Kasumi-1 (cell line): Measurements from ENCODE around the gene PTAFR.

ENCODE experiments used
- DNase-seq, 2 experiments: peaks; one replicate each; lab custom pipeline; 2025; lab: John Stamatoyannopoulos, UW

Gene PTAFR

GRCh38 chr1:28175955-28176485 lies 470 bp downstream of the PTAFR start:
- DNase-seq, result no peak

GRCh38 chr1:28173980-28174297 lies 2.6 kb downstream of the PTAFR start:
- DNase-seq, result no peak

- no peak for DNase-seq
Observed at GRCh38 chr1:28173151-28173979, 3.1 kb downstream of the PTAFR start.

GRCh38 chr1:28172713-28173150 lies 3.8 kb downstream of the PTAFR start:
- peak; percentile 61 to 75 for DNase-seq

DNA sequence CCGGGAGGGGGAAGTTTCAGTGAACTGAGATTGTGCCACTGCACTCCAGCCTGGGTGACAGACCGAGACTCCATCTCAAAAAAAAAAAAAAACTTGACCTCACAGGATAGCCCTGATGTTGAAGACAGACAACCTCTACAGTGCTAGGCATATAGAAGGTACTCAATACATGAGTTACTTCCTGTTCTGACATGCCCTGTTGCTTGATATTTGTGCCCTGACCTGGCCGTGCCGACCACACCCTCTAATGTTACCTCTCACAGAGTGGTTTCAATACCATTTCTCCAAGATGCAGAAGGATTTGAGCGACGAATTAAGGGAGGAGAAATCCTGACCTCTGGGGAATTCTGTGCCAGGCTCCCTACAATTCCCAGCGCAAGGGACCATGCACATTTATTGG lies 5.2 kb downstream of the PTAFR start:
- no peak for DNase-seq

- DNase-seq, result no peak
Observed at GRCh38 chr1:28170001-28170596, 6.4 kb downstream of the PTAFR start.

DNA sequence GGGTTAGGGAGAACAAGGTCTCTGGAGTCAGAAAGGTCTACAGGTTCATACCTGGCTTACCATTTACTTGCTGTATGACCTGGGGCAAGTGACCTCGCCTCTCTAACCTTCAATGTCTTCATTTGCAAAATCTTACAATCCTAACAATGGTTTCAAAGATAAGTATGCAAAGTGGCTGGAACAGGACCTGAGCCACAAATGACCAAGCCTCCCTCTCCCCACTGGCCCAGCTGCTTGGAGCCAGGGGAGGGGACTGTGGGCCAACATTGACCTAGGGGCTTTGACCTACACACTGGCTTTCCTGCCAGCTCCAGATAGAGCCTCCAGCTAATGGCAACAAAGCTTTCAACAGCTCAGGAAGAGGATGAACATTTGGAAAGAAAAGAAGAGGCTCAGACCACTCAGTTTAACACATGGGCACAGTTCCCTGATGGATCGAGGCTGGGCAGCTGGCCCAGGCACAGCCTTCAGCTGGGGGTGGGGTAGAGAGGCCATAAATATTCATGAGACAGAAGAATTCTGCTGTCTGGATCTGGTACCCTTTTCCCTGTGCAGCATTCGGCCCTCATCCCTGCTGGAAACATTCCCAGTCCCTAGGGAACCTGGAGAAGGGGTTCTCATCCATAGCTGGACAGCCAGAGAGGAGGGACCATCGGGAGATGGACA lies 12.9 kb downstream of the PTAFR start:
- DNase-seq, result no peak

- no peak for DNase-seq
Observed at GRCh38 chr1:28162151-28162550, 14.3 kb downstream of the PTAFR start.

DNA sequence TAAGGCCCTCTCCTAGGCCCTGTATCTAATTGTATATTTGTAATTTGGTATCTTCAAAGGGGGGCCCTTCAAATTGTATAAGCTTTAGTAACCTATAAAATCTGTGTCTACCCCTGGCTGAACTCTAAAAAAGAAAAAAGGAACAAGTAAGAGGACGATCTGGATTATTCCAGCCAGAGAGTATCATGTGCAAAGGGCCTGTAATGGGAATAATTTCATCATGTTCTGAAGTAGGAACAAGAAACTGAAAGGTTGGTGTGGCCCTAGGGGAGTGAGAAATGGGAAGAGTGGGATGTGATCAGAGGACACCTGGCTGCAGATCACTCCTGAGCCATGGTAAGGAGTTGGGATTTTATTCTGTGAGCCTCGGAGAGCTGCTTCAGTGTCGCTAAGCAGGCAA lies 14.7 kb downstream of the PTAFR start:
- DNase-seq, result no peak

DNA sequence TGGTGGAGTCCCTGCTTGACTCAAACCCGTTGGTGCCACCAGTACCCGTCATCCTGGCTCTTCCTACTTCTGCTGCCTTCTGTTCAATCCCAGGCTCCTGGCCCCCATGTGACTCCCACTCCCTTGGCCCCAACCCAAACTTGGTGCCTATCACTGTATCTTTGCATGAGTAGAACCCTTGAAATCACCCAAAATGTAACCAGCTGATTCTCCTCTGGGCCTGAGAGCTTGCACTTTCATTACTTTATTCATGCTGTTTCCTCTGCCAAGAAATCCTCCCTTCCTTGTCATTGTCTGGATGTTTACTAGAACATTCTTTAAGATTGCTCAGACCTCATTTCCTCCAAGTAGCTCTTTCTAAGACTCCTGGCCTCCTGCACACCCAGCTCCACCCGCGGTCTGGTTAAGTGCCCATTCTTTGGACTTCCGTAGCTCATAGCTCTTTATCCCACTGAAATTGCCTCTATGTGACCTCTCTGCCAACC lies 15.7 kb downstream of the PTAFR start:
- no peak for DNase-seq

- no peak for DNase-seq
Observed at GRCh38 chr1:28159680-28160079, 16.8 kb downstream of the PTAFR start.

DNA sequence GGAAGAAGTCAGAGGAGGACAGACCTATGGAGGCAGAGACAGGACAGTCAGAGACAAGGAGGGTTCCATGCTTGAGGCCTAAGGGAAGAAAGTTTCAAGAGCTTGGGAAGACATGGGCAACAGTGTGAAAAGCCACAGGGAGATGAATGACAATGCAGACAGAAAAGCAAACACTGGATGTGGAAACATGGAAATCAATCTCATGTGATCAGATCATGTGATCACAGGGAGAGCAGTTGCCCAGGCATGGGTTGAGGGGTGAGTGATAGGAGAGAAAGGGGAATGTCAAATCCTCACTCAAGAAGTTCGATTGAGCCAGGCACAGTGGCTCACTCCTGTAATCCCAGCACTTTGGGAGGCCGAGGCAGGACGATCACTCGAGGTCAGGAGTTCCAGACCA lies 17.2 kb downstream of the PTAFR start:
- DNase-seq, result no peak

GRCh38 chr1:28157894-28158293 lies 18.6 kb downstream of the PTAFR start:
- no peak for DNase-seq

GRCh38 chr1:28156821-28157220 lies 19.7 kb downstream of the PTAFR start:
- DNase-seq, result no peak

DNA sequence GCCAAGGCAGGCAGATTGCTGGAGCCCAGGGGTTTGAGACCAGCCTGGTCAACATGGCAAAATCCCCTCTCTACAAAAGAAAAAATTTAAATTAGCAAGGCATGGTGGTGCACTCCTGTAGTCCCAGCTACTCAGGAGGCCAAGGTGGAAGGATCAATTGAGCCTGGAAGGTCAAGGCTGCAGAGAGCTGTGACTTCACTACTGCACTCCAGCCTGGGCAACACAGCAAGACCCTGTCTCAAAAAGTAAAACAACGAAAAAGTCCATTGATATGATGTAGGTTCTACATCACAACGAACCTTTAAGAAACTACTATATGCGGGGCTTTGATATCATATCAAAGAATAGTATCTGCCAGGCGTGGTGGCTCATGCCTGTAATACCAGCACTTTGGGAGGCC lies 20.9 kb downstream of the PTAFR start:
- no peak for DNase-seq

DNA sequence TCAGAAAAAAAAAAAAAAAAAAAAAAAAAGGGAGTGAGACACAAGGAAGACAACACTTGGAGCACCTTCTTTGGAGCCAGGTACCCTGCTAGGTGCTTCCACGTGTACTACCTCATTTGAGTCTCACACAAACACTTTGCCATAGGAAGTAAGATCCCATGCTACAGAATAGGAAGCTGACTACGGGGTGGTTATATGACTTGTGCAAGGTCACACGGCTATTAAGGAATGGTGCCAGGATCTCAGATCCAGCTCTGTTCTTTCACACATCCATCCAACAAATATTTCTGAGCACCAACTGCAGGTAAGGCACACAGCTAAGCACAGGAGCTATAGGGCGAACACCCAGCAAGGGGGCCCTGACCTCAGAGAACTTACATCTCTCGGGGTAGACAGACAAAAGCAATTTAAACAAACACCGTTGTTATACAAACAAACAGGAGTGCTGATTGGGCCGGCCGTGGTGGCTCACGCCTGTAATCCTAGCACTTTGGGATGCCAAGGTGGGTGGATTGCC lies 22.4 kb downstream of the PTAFR start:
- no peak for DNase-seq

- no peak for DNase-seq
Observed at GRCh38 chr1:28150125-28150780, 26.2 kb downstream of the PTAFR start.

DNA sequence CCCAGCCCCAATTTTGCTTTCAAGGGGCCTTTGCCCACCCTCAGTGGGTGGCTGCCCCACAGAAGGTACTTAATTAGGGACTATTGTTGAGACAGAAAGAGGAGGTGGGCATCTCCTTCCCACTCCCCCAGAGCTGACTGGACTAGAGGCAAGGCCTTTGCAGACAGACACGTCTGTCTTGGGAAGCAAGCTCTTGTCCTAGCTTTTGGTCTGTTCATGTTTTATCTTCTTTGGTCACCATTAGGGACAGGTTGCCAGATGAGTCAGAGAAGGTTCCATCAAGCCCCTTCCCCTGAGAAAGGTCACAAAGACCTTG lies 27.7 kb downstream of the PTAFR start:
- no peak for DNase-seq

DNA sequence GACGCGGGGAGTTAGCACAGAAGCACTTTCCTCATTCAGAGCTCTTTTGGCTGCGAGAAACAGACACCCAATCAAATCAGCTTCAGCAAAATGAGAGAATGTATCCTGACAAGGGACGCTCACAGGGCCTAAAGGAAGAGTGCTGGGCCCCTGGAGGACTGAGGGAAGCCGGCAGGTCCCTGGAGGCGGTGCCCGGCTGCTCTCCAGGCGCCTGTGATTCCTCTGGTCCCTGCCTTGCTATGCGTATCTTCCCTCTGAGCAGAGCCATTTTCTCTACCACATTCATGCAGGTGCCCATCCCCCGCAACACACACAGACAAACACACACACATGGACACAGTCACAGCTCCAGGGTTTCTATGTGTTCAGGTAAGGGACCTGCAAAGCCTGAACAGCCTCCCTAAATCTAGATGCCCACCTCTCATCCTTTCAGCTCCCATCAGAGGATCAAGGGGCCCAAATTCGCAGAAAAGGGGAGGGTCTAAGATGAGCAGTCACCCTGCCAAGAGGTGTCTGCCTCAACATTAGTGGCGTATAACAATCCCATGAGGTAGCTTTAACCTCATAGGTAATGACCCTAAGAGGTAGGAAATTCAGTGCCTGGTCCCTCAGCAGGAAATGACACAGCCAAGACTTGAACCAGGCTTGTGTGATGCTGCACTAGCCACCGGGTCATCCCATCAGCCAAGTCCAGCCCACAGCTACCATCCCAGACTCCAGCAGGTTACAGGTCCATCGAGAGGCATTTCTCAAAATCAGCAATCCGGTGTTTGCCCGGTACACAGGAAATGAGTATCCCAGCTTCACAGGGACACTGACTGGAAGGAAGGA lies 29.0 kb downstream of the PTAFR start:
- DNase-seq, result no peak

DNA sequence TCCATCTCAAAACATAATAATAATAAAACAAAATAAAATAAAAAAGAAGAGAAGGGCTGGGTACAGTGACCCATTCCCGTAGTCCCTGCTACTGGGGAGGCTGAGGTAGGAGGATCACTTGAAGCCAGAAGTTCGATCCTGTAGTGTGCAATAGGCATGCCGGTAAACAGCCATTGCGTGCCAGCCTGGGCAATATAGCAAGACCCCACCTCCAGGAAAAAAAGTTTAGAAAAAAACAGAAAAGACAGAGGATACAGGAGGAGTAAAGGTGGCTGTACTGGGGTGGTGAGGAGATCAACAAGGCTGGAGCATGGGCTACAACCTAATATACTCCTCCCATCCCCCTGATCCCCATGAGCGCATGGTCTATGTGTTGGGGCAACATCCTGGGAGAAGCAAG lies 30.8 kb downstream of the PTAFR start:
- DNase-seq, result no peak
